ENCODE data around the gene MEIOC.

MEIOC gene

GRCh38 chr17:44722254-44722653 is 66.0 kb downstream of the MEIOC start:
- Histone ChIP-seq H3K27ac (ENCODE audit: low read length) (no peak overlapping the region), H3K4me1 (ENCODE audit: control insufficient read depth, low read depth, low read length) (no peaks in the 10 kb centered on the region), H3K4me3 (ENCODE audit: low read length) (no peak overlapping the region), H3K9ac (ENCODE audit: low read length) (no peak overlapping the region), H3K9me3 (ENCODE audit: control insufficient read depth, low read depth, low read length) (no peaks in the 10 kb centered on the region), H3K27me3 (ENCODE audit: control insufficient read depth, insufficient read depth, low read length) (no peaks in the 10 kb centered on the region), H3K36me3 (ENCODE audit: control insufficient read depth, low read depth, low read length) (peaks cover 19% of the 10 kb centered on the region)
